ENCODE data around the gene KATNAL1. TPM values are rescaled to one million over a fixed set of nuclear protein-coding genes. Genes with fewer than 3 reads are reported as not detected.

The KATNAL1 gene
- total RNA-seq, 3 donors from 2014 or later, result 3.4 to 45.5 (median 5.8) TPM

DNA sequence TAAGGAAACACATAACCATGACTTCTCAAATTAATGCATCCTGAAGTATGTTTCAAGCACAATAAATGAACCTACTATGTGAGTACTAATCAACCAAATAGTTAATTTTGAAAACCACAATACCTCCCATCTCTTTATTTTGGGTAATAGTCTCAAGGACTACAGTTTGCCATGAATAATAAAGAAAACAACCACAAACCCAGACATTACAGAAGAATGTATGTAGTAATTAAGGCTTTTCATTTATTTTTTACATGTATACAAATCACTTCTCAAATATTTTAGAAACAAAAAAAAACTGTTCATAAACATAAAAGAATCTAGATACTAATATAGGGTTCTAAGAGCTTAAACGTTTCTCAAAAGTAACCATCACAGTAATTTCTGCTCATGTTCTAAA is 6.8 kb downstream of the KATNAL1 start:
- H3K4me1 ChIP-seq (ENCODE audit: low read depth), result no peaks in the 10 kb centered on the region
- ATAC-seq (no peak), DNase-seq (no peak)
- no peak overlapping the region for H3K4me3 ChIP-seq
- TF ChIP-seq, protein P1, sequence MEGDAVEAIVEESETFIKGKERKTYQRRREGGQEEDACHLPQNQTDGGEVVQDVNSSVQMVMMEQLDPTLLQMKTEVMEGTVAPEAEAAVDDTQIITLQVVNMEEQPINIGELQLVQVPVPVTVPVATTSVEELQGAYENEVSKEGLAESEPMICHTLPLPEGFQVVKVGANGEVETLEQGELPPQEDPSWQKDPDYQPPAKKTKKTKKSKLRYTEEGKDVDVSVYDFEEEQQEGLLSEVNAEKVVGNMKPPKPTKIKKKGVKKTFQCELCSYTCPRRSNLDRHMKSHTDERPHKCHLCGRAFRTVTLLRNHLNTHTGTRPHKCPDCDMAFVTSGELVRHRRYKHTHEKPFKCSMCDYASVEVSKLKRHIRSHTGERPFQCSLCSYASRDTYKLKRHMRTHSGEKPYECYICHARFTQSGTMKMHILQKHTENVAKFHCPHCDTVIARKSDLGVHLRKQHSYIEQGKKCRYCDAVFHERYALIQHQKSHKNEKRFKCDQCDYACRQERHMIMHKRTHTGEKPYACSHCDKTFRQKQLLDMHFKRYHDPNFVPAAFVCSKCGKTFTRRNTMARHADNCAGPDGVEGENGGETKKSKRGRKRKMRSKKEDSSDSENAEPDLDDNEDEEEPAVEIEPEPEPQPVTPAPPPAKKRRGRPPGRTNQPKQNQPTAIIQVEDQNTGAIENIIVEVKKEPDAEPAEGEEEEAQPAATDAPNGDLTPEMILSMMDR (IDR thresholded peaks at IDR 0.05), result no peak
- H3K36me3 ChIP-seq (ENCODE audit: low read depth), result no peaks in the 10 kb centered on the region
- intact Hi-C loops (cut with DNase I, micrococcal nuclease), result no loop called here
- no peaks in the 10 kb centered on the region for H3K9me3 ChIP-seq

DNA sequence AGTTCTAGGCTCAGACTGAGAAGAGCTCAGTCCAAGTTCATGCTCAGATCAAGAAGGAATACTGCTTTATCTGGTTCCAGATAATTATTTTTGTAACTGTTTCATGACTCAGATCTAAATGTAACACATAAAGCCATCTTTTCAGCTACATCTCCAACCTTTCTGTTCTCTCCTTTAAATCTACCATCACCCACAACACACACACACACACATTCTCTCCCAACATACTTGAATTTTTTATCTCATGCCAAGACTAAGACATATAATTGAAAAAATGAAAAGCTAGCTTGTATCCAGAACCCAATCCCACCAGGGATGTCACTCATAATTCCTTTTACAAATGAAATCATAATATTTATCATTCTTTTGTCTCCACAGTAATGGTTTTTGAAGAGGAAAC is 7.6 kb downstream of the KATNAL1 start:
- no peaks in the 10 kb centered on the region for H3K36me3 ChIP-seq (ENCODE audit: low read depth)
- DNase-seq (no peak), ATAC-seq (no peak)
- H3K4me1 ChIP-seq (ENCODE audit: low read depth), result no peaks in the 10 kb centered on the region
- TF ChIP-seq, protein P1 (IDR thresholded peaks at IDR 0.05), result no peak
- intact Hi-C loops (cut with DNase I, micrococcal nuclease), result no loop called here
- no peak overlapping the region for H3K4me3 ChIP-seq
- no peaks in the 10 kb centered on the region for H3K9me3 ChIP-seq

DNA sequence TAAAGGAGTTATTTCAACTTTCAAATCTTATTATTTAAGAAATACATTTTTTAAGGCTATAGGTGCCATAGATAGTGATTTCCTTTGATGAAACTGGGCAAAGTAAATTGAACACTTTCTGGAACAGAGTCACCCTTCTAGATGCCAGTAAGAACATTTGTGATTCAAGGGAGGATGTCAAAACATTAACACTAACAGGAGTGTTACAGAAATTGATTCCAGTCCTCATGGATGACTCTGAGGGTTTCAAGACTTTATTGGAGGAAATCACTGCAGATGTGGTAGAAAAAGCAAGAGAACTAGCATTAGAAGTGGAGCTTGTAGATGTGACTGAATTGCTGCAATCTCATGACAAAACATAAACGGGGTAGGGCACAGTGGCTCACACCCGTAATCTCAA is 12.2 kb downstream of the KATNAL1 start:
- intact Hi-C loops (cut with DNase I, micrococcal nuclease), result no loop called here
- Histone ChIP-seq H3K36me3 (ENCODE audit: low read depth) (no peaks in the 10 kb centered on the region), H3K9me3 (no peaks in the 10 kb centered on the region), H3K4me1 (ENCODE audit: low read depth) (no peaks in the 10 kb centered on the region), H3K4me3 (no peak overlapping the region)
- TF ChIP-seq, protein P1 (IDR thresholded peaks at IDR 0.05), result no peak
- no peak for DNase-seq
- ATAC-seq, result no peak

DNA sequence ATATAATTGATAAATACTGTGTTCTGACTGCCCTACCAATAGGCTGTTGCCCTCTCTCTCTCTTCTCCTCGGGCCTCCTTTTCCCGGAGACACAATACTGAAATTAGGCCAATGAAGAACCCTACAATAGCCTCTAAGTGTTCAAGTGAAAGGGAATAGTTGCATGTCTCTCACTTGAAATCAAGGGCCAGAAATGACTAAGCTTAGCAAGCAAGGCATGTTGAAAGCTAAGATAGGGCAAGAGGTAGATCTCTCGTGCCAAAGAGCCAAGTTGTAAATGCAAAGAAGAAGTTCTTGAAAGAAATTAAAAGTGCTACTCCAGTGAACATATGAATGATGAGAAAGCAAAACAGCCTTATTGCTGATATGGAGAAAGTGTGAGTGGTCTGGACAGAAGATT is 13.3 kb downstream of the KATNAL1 start:
- intact Hi-C loops (cut with DNase I, micrococcal nuclease), result no loop called here
- no peaks in the 10 kb centered on the region for H3K36me3 ChIP-seq (ENCODE audit: low read depth)
- no peak for ATAC-seq
- no peak for DNase-seq
- TF ChIP-seq, protein P1 (IDR thresholded peaks at IDR 0.05), result no peak
- no peaks in the 10 kb centered on the region for H3K4me1 ChIP-seq (ENCODE audit: low read depth)
- H3K9me3 ChIP-seq, result no peaks in the 10 kb centered on the region
- H3K4me3 ChIP-seq, result no peak overlapping the region

DNA sequence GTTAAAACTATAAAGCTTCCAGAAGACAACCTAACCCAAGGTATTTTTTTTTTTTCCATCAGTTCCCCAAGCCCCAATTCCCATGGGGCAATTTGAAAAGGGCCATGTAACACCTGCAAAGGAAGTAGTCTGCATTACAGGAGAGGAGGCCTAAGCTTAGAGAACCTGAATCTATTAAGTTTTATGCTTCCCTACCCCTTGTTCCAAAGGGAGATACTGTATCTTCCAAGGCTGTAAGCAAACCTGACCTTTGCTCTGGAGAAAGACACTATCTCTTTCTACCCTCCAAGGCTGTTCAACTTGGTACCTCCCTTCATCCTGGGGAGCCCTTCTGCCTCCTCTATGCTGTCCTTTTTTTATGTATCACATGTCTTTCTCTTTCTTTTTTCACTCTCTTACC is 15.0 kb downstream of the KATNAL1 start:
- no peaks in the 10 kb centered on the region for H3K36me3 ChIP-seq (ENCODE audit: low read depth)
- DNase-seq, result no peak
- ATAC-seq, result no peak

More for the DNA sequence above, 15.0 kb downstream of the KATNAL1 start:
- TF ChIP-seq, protein P1 (IDR thresholded peaks at IDR 0.05), result no peak
- intact Hi-C loops (cut with DNase I, micrococcal nuclease), result no loop called here
- no peaks in the 10 kb centered on the region for H3K4me1 ChIP-seq (ENCODE audit: low read depth)
- H3K4me3 ChIP-seq, result no peak overlapping the region
- H3K9me3 ChIP-seq, result no peaks in the 10 kb centered on the region
